Keratinocyte (primary cell): ENCODE measurements around the gene TCN2. TPM values are rescaled to one million over a fixed set of nuclear protein-coding genes. Genes with fewer than 3 reads are reported as not detected.

Experiments
- DNase-seq: peaks from one replicate; pipeline ENCODE4 v3.0.0-alpha.2; 2011; ENCODE audit warnings: low read depth, missing footprints, low spot score
- FAIRE-seq: peaks from 2 replicates; lab custom pipeline; 2011; peaks lifted over from hg19 to GRCh38; lab: Jason Lieb, UNC
- H2AFZ ChIP-seq: 2 replicates; pipeline ENCODE4 v1.6.0; 2012; ENCODE audit warnings: low read length, control low read depth, inconsistent platforms; ENCODE audit not compliant: control insufficient read depth
- H3K27ac ChIP-seq: 2 replicates; pipeline ENCODE4 v1.5.1; 2011; ENCODE audit warnings: low read length; ENCODE audit not compliant: control insufficient read depth, insufficient read depth
- H3K27me3 ChIP-seq: 3 replicates; pipeline ENCODE4 v1.6.0; 2011; ENCODE audit warnings: low read length; ENCODE audit not compliant: control insufficient read depth, insufficient read depth; ENCODE audit errors: extremely low read depth
- H3K36me3 ChIP-seq, 2 experiments: 2 replicates in 1 of 2; 3 replicates in 1 of 2; pipeline ENCODE4 v1.5.1; 2011; ENCODE audit warnings: low read length in 2 of 2, mild to moderate bottlenecking in 1 of 2; ENCODE audit not compliant: control insufficient read depth in 2 of 2, insufficient read depth in 2 of 2; ENCODE audit errors: extremely low read depth in 1 of 2
- H3K4me1 ChIP-seq: 3 replicates; pipeline ENCODE4 v1.5.1; 2011; ENCODE audit warnings: low read length; ENCODE audit not compliant: control insufficient read depth, insufficient read depth; ENCODE audit errors: extremely low read depth
- H3K4me2 ChIP-seq: 3 replicates; pipeline ENCODE4 v1.6.0; 2011; ENCODE audit warnings: low read depth, low read length; ENCODE audit not compliant: control insufficient read depth, insufficient read depth; ENCODE audit errors: extremely low read depth
- H3K4me3 ChIP-seq, 3 experiments: fragments of 200-600 bp in 1 of 3; sonication (generic) in 1 of 3; 2 replicates in 2 of 3; 3 replicates in 1 of 3; pipeline ENCODE4 v1.5.1; 2011 to 2016; ENCODE audit warnings: low read length in 3 of 3, mild to moderate bottlenecking in 3 of 3, control low read depth in 2 of 3, inconsistent platforms in 1 of 3, low read depth in 1 of 3, mixed read lengths in 1 of 3, mixed run types in 1 of 3, moderate library complexity in 1 of 3; ENCODE audit not compliant: control insufficient read depth in 2 of 3, insufficient read depth in 2 of 3; ENCODE audit errors: extremely low read depth in 1 of 3
- H3K79me2 ChIP-seq: 2 replicates; pipeline ENCODE4 v1.6.0; 2012; ENCODE audit warnings: low read length; ENCODE audit not compliant: control insufficient read depth, insufficient read depth
- H3K9ac ChIP-seq: 3 replicates; pipeline ENCODE4 v1.6.0; 2011; ENCODE audit warnings: low read length; ENCODE audit not compliant: control insufficient read depth, insufficient read depth; ENCODE audit errors: extremely low read depth
- H3K9me1 ChIP-seq: 3 replicates; pipeline ENCODE4 v1.6.0; 2011; ENCODE audit warnings: low read length; ENCODE audit not compliant: control insufficient read depth, insufficient read depth; ENCODE audit errors: extremely low read depth
- H3K9me3 ChIP-seq: 2 replicates; pipeline ENCODE4 v1.5.1; 2012; ENCODE audit warnings: low read depth, low read length; ENCODE audit not compliant: control insufficient read depth
- H4K20me1 ChIP-seq: 3 replicates; pipeline ENCODE4 v1.6.0; 2011; ENCODE audit warnings: low read length; ENCODE audit not compliant: control insufficient read depth, insufficient read depth; ENCODE audit errors: extremely low read depth
- EZH2 ChIP-seq: IDR thresholded peaks from one replicate; pipeline ENCODE4 v1.6.1; 2012; ENCODE audit warnings: inconsistent platforms, mild to moderate bottlenecking, low read length, moderate library complexity
- dilution Hi-C: fragments of 300-500 bp; cut with MboI; formaldehyde crosslinking; loops from one replicate; pipeline ENCODE4 v1.7.0; 2020; ENCODE audit warnings: low sequenced_read_pairs; ENCODE audit not compliant: extremely low pct_ligation_motif_present
- polyA plus RNA-seq, 5 experiments: library from polyadenylated mRNA; depleted of rRNA in 3 of 5; stranded (reverse) in 3 of 5; stranded (forward) in 1 of 5; unstranded in 1 of 5; fragments of >200 nt; gene quantifications; 1 replicate in 1 of 5; 2 replicates in 3 of 5; 3 replicates in 1 of 5; pipeline versions ENCODE4 v1.2.1 to v1.2.3, GENCODE V29; 2011 to 2012; ENCODE audit warnings: missing spikeins in 2 of 5, low read depth in 1 of 5, low replicate concordance in 1 of 5
- TF ChIP-seq, protein P1 (sequence below), 3 experiments: IDR thresholded peaks in 1 of 3; conservative IDR thresholded peaks in 1 of 3; optimal IDR thresholded peaks in 1 of 3; 2 replicates in 2 of 3; 3 replicates in 1 of 3; pipeline versions ENCODE3 to v1.5.1; 2011; ENCODE audit warnings: low read length in 3 of 3, mild to moderate bottlenecking in 3 of 3, moderate library complexity in 2 of 3, control low read depth in 1 of 3, inconsistent platforms in 1 of 3; ENCODE audit not compliant: insufficient read depth in 2 of 3; ENCODE audit errors: extremely low read depth in 1 of 3

Gene TCN2
- polyA plus RNA-seq, 1 donor (not counting 4 experiments of a cell fraction or from before 2014, with no cell fraction given), result 0.88 TPM

GRCh38 chr22:30667494-30668385 lies 60.8 kb downstream of the TCN2 start, which contains the start of gene DUSP18:
DUSP18 (minus strand) TSS chr22:30667875; CDS start chr22:30664003, 3,872 bp downstream.
- peak within 1 kb of the TSS; percentile 98 for H2AFZ ChIP-seq
- DNase-seq, result peak; percentile 61
- H3K4me1 ChIP-seq, result peaks cover 21% of the 10 kb centered on the region
- FAIRE-seq, result peak; percentile 44
- peak within 1 kb of the TSS; percentile 66 to 95 (median 89) for H3K4me3 ChIP-seq
- H3K79me2 ChIP-seq, result no peaks in the 10 kb centered on the region
- no peaks in the 10 kb centered on the region for H3K9me3 ChIP-seq
- H3K36me3 ChIP-seq, result peaks cover 4 to 8% of the 10 kb centered on the region in 2 experiments
- H4K20me1 ChIP-seq, result no peaks in the 10 kb centered on the region
- no peaks in the 10 kb centered on the region for H3K27me3 ChIP-seq
- dilution Hi-C loops, result no loop called here
- H3K9me1 ChIP-seq, result no peaks in the 10 kb centered on the region
- TF ChIP-seq, protein P1, sequence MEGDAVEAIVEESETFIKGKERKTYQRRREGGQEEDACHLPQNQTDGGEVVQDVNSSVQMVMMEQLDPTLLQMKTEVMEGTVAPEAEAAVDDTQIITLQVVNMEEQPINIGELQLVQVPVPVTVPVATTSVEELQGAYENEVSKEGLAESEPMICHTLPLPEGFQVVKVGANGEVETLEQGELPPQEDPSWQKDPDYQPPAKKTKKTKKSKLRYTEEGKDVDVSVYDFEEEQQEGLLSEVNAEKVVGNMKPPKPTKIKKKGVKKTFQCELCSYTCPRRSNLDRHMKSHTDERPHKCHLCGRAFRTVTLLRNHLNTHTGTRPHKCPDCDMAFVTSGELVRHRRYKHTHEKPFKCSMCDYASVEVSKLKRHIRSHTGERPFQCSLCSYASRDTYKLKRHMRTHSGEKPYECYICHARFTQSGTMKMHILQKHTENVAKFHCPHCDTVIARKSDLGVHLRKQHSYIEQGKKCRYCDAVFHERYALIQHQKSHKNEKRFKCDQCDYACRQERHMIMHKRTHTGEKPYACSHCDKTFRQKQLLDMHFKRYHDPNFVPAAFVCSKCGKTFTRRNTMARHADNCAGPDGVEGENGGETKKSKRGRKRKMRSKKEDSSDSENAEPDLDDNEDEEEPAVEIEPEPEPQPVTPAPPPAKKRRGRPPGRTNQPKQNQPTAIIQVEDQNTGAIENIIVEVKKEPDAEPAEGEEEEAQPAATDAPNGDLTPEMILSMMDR (optimal IDR thresholded peaks at IDR 0.05 in 1 of 3, IDR thresholded peaks at IDR 0.05 in 1 of 3, conservative IDR thresholded peaks at IDR 0.05 in 1 of 3; ENCODE audit: extremely low read depth in 1 of 3, insufficient read depth in 2 of 3, low read length in 3 of 3), result peak in 1 of 3 experiments; percentile 23
- no peak for TF ChIP-seq EZH2
- peak within 1 kb of the TSS; percentile 98 for H3K4me2 ChIP-seq
- H3K27ac ChIP-seq, result peak within 1 kb of the TSS; percentile 60
- peak within 1 kb of the TSS; percentile 83 for H3K9ac ChIP-seq

GRCh38 chr22:30668386-30668710 lies 61.4 kb downstream of the TCN2 start:
- Histone ChIP-seq H3K36me3 (peaks cover 4 to 8% of the 10 kb centered on the region in 2 experiments), H2AFZ (peak overlapping the region; percentile 98), H3K79me2 (no peaks in the 10 kb centered on the region), H3K4me3 (peak overlapping the region; percentile 66 to 95 (median 89)), H3K4me2 (peak overlapping the region; percentile 98), H3K9me1 (no peaks in the 10 kb centered on the region), H3K9ac (peak overlapping the region; percentile 83), H3K27ac (peak overlapping the region; percentile 60), H4K20me1 (no peaks in the 10 kb centered on the region), H3K9me3 (no peaks in the 10 kb centered on the region), H3K27me3 (no peaks in the 10 kb centered on the region), H3K4me1 (peaks cover 21% of the 10 kb centered on the region)
- DNase-seq (no peak), FAIRE-seq (no peak)
- TF ChIP-seq EZH2, result no peak
- TF ChIP-seq, protein P1 (optimal IDR thresholded peaks at IDR 0.05 in 1 of 3, IDR thresholded peaks at IDR 0.05 in 1 of 3, conservative IDR thresholded peaks at IDR 0.05 in 1 of 3; ENCODE audit: extremely low read depth in 1 of 3, insufficient read depth in 2 of 3, low read length in 3 of 3), result no peak
- dilution Hi-C loops, result no loop called here
